GM19035 (cell line): ENCODE results near the gene ABCC10.
"Not testable (repeated sequence)": the region's sequence is repeated elsewhere in the genome, so short reads cannot be mapped to it uniquely, and the experiment has no call there.

Source experiments
- ATAC-seq: cut with Tn5 transposase; IDR thresholded peaks from one replicate; pipeline ENCODE4 v1.9.1; 2021; ENCODE audit not compliant: unreplicated experiment

ABCC10 gene

DNA sequence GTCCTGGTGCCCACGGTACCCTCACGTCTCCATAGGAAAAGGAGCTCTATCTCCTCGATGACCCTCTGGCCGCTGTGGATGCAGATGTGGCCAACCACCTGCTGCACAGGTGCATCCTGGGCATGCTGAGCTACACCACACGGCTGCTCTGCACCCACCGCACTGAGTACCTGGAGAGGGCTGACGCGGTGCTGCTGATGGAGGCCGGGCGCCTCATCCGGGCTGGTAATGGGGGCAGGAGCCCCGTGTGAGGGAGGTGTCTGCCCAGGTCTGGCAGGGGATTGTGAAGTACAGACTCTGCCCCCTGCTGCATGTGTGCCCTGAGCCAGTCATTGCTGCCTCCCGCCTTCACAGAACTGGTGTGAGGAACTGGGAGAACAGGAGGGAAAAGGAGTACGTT, 15.6 kb downstream of the ABCC10 start:
- ATAC-seq: no peak

- ATAC-seq: no peak
Observed at GRCh38 chr6:43444036-43444435, 16.7 kb downstream of the ABCC10 start.

- ATAC-seq: no peak
Observed at GRCh38 chr6:43444582-43444981, 17.2 kb downstream of the ABCC10 start.

DNA sequence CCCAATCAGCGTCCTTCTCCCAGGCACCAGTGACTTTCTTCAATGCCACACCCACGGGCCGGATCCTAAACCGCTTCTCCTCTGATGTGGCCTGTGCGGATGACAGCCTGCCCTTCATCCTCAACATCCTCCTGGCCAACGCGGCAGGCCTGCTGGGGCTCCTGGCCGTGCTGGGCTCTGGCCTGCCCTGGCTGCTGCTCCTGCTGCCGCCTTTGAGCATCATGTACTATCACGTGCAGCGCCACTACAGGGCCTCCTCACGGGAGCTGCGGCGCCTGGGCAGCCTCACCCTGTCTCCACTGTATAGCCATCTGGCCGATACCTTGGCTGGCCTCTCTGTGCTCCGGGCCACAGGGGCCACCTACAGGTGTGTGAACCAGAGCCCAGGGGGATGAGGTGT, 18.2 kb downstream of the ABCC10 start:
- no peak for ATAC-seq

DNA sequence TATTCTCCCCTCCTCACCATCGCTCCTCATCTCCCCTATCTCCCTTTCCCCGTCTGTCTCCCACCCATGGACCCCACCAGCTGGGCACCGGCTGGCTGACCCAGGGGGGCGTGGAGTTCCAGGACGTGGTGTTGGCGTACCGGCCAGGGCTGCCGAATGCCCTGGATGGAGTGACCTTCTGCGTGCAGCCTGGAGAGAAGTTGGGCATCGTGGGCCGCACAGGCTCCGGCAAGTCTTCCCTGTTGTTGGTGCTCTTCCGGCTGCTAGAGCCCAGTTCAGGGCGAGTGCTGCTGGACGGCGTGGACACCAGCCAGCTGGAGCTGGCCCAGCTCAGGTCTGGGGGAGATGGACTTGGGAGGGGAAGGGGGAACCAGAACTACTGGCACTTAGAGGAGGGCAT, 20.3 kb downstream of the ABCC10 start:
- ATAC-seq: no peak

DNA sequence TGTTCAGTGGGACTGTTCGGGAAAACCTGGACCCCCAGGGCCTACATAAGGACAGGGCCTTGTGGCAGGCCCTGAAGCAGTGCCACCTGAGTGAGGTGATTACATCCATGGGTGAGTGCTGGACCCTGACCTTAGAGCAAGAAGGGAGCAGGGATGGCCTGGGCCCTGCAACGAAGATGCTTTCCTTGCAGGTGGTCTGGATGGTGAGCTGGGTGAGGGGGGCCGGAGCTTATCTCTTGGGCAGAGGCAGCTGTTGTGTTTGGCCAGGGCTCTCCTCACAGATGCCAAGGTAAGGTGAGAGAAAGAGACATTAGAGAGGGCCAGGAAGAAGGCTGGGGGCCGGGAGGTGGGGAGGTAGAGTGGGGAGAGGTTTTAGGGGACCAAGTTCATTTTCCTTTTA, 21.6 kb downstream of the ABCC10 start:
- no peak for ATAC-seq

GRCh38 chr6:43450699-43451131, 23.4 kb downstream of the ABCC10 start:
- no peak for ATAC-seq

GRCh38 chr6:43451348-43451747, 24.0 kb downstream of the ABCC10 start:
- ATAC-seq: no peak

- ATAC-seq: no peak
Observed at GRCh38 chr6:43451939-43452338, 24.6 kb downstream of the ABCC10 start.

- no peak for ATAC-seq
Observed at GRCh38 chr6:43452896-43453295, 25.6 kb downstream of the ABCC10 start.

DNA sequence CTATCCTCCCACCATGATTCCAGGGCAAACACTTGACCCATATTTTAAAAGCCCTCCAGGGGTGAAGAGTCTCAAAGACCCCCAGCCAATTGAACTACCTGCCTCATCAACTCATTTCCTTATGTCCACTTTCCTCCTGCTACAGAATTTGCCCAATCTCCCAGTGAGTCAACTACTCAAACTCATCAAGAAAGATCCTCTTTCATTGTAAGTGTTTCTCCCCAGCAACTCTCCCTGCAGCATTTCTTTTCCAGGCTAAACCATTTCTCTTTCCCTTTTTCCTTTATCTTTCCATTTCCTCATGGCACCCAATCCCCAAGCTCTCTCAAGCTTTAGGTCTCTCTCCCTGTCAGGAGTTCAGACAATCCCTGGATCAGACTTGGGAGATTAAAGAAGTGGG, 26.5 kb downstream of the ABCC10 start:
- ATAC-seq: no peak

- no peak for ATAC-seq
Observed at GRCh38 chr6:43454290-43454695, 27.0 kb downstream of the ABCC10 start.

DNA sequence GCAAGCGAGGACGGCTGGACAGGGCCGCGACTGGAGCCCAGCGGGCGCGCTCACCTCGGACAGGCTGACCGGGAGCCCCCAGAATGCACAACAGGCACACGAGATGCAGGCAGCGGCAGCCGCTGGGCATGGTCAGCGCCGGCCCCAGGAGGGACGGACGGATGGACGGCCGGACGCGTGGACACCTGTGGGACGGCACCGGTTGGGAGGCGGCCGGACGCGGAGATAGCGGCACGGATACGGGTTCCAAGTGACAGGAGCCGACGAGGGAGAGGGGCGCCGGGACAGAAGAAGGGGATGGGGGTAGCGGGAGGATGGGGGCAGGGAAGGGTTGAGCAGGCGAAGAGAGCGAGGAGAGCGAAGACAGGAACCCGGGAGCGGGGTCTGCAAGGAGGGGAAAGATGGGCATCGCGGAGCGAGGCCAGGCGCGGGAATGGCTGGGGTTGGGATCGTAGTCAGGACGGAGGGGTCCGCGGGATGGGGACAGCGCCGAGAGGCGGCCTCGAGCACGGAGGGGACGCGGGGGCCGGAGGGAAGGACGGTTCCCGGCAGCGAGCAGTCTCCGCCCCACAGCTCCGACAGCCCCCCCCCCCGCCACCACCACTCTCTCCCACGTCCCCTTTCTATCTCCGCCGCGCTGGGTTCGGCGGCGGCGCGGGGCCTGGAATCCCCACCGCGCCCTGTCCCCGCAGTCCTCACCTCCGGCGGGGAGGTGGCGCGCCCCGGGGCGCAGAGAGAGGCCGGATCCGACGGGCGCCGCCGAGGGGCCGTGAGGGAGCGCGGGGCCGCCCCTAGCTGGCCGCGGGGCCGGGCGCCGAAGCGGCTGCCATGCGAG, 27.6 kb downstream of the ABCC10 start:
- no peak for ATAC-seq

- ATAC-seq: no peak
Observed at GRCh38 chr6:43455531-43456428, 28.4 kb downstream of the ABCC10 start, which contains the start of gene DLK2. DLK2 (minus strand) TSS chr6:43455548; CDS start chr6:43454825, 723 bp downstream.

DNA sequence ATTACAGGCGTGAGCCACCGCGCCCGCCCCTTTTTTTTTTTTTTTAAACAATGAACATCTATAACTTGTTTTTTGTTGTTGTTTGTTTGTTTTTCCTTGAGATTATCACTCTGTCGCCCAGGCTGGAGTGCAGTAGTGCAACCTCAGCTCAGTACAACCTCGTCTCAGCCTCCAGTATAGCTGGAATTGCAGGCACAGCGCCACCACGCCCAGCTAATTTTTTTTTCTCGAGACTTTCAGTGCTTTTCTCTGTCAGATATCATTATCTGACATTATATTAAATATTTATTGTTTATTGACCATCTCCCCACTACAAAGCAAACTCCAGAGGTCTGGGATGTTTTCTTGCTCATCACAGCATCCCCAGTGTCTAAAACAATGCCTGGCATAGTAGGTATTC, 30.3 kb downstream of the ABCC10 start:
- ATAC-seq: no peak

DNA sequence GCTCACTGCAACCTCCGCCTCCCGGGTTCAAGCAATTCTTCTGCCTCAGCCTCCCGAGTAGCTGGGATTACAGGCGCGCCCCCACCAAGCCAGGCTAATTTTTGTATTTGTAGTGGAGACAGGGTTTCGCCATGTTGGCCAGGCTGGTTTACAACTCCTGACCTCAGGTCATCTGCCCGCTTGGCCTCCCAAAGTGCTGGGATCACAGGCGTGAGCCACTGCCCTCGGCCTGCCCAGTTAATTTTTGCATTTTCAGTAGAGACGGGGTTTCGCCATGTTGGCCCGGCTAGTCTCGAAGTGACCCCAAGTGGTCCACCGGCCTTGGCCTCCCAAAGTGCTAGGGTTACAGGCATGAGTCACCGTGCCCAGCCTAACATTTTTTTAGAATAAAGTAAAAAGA, 30.8 kb downstream of the ABCC10 start:
- not testable (repeated sequence) for ATAC-seq

GRCh38 chr6:43459535-43459934, 32.2 kb downstream of the ABCC10 start:
- ATAC-seq: no peak

DNA sequence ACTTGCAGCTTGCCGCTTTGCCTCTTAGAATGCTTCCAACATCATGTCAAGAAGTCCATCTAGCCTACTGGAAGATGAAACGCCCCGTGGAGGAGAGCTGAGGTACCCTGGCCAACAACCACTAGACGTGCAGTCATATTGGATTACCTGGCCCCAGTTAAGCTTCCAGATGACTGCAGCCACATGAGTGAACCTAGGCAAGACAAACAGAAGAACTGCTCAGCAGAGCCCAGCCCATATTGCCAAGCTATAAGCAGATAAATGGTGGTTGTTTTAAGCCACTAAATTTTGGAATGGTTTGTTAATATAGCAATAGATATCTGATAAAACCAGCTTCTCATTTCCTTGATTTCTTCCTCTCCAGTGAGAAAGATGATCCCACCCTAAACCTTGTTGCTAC, 32.7 kb downstream of the ABCC10 start:
- ATAC-seq: no peak

DNA sequence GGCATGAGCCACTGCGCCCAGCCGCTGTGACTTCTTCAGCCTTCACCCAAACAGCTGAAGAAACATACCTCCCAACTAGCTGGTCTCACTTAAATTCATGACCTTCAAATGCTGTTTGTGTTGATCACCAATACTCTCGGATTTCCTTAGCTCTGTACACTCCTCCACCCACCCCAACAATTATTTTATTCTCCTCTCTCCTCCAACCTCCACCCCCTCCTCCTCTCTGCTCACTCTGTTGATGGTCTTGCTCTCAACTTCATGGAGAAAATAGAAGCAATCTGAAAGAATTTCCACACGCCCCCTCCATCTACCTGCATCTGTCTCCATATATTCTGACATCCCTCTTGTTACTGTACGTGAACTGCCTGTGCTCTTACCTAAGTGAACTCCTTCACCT, 34.6 kb downstream of the ABCC10 start:
- no peak for ATAC-seq

- no peak for ATAC-seq
Observed at GRCh38 chr6:43464337-43464736, 37.0 kb downstream of the ABCC10 start.

DNA sequence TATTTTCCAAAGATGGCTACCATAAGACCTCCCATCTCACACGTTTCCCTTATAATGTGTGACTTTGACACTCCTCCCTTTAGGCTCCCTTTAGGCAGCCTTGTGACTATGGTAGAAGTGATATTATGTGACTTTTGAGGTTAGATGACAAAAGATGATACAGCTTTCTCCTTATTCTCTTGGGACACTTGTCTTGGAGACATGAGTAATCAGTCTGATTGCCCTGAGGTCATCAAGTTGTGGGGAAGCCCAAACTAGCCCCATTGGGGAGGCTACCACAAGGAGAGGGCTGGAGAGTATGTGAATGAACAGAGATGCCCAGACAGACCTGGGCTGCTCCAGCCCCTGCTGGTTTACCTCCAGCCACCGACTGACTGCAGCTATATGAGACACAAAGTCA, 38.6 kb downstream of the ABCC10 start:
- ATAC-seq: no peak

DNA sequence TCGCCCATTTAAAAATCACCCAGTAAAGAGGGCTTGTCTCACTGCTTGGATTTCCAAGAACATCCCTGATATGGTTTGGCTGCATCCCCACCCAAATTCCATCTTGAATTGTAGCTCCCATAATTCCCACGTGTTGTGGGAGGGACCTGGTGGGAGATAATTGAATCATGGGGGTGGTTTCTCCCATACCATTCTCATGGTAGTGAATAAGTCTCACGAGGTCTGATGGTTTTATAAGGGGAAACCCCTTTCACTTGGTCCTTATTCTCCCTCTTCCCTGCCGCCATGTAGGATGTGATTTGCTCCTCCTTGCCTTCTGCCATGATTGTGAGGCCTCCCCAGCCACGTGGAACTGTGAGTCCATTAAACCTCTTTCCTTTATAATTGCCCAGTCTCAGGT, 39.9 kb downstream of the ABCC10 start:
- ATAC-seq: not testable (repeated sequence)
